ENCODE measurements around the gene CATSPERE.

CATSPERE gene

DNA sequence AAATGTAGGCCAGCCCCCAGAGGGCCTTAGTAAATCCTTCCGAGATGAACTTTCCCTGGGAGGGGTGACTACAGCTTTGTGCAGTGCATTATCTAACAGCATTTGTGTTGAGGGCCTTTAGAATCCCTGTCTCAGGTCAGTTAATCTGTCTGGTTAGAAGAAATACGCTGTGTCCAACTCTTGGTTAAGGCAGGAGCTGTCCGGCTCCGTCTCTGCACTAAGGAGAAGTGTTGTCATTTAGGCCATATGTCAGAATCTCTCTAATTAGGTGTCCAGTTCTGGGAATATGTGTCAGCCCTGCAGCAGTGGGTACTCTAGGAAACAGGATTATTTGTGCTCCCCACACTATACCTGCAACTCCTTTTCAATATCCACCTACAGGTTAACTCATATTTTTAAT is 124.8 kb downstream of the CATSPERE start:
- H3K4me3 ChIP-seq (ENCODE audit: low read depth, low read length): no peak overlapping the region
- TF ChIP-seq, protein P1, sequence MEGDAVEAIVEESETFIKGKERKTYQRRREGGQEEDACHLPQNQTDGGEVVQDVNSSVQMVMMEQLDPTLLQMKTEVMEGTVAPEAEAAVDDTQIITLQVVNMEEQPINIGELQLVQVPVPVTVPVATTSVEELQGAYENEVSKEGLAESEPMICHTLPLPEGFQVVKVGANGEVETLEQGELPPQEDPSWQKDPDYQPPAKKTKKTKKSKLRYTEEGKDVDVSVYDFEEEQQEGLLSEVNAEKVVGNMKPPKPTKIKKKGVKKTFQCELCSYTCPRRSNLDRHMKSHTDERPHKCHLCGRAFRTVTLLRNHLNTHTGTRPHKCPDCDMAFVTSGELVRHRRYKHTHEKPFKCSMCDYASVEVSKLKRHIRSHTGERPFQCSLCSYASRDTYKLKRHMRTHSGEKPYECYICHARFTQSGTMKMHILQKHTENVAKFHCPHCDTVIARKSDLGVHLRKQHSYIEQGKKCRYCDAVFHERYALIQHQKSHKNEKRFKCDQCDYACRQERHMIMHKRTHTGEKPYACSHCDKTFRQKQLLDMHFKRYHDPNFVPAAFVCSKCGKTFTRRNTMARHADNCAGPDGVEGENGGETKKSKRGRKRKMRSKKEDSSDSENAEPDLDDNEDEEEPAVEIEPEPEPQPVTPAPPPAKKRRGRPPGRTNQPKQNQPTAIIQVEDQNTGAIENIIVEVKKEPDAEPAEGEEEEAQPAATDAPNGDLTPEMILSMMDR (IDR thresholded peaks at IDR 0.05; ENCODE audit: low read depth, low read length): no peak

DNA sequence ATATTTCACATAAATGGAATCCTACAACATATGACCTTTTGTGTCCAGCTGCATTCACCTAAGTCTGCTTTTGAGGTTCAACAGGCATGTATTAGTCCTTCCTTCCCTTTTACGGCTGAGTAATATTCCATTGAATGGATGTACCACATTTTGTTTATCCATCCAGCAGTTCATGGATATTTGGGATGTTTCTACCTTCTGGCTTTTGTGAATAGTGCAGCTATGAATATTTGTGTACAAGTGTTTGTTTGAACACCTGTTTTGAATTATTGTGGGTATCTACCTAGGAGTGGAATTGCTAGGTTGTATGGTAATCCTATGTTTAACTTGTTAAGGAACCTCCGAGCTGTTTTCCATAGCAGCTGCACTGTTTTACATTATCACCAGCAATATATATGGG is 129.6 kb downstream of the CATSPERE start:
- TF ChIP-seq, protein P1 (IDR thresholded peaks at IDR 0.05; ENCODE audit: low read depth, low read length): no peak
- no peak overlapping the region for H3K4me3 ChIP-seq (ENCODE audit: low read depth, low read length)

DNA sequence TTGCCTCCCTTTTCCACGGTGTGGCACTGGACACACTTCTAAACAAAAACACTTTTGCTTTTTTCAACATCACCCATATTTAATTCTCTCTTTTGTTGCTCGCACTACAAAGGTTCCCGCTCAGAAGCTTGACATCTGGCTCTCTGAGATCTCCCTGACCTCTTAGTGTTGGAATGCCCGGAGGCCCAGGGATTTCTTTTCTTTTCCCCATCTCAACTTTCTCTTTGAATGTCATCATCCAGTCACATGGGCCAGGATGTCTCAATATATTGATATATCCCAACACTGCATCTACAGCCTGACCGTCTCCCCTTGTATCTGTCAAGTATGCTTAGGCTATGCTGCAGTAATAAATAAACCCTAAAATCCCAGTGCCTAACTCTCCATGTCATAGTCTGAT is 137.5 kb downstream of the CATSPERE start:
- TF ChIP-seq, protein P1 (IDR thresholded peaks at IDR 0.05; ENCODE audit: low read depth, low read length): no peak
- H3K4me3 ChIP-seq (ENCODE audit: low read depth, low read length): no peak overlapping the region

DNA sequence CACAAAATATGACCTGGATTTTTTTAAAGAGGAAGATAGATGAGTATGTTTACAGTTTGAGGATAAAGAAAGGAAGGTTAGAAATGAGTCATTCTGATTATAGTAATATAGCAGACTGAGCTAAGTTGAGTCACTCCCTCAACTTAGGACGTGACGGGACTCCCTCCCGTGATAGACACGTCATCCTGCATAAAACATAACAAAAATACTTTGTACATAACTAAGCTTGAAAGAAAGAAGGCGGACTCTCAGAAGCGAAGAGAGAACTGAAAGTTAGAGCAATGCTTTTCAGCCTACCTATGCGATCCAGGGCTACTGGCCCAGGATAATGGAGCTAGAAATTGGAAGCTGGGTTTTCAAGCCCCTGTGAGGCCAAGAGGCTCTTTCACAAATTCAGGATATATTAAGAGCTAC is 138.9 kb downstream of the CATSPERE start:
- peak overlapping the region; percentile 43 for H3K4me3 ChIP-seq (ENCODE audit: low read depth, low read length)
- TF ChIP-seq, protein P1 (IDR thresholded peaks at IDR 0.05; ENCODE audit: low read depth, low read length): no peak

DNA sequence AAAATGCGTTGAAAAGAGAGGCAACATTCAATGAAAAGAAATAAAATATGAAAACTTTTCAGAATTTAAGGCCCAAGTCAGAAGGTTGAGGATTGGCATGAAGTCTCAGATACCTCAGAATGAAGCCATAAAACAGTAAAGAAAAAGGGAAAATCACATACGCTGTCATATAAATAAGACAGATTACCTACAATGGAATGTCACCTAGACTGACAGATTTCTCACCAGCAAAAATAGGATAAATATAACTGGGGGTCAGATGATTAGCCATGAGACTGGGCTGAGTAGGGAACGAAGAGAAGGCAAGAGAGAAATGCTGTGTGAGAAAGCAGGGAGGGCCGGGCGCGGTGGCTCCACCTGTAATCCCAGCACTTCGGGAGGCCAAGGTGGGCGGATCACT is 140.3 kb downstream of the CATSPERE start:
- no peak overlapping the region for H3K4me3 ChIP-seq (ENCODE audit: low read depth, low read length)
- TF ChIP-seq, protein P1 (IDR thresholded peaks at IDR 0.05; ENCODE audit: low read depth, low read length): no peak

DNA sequence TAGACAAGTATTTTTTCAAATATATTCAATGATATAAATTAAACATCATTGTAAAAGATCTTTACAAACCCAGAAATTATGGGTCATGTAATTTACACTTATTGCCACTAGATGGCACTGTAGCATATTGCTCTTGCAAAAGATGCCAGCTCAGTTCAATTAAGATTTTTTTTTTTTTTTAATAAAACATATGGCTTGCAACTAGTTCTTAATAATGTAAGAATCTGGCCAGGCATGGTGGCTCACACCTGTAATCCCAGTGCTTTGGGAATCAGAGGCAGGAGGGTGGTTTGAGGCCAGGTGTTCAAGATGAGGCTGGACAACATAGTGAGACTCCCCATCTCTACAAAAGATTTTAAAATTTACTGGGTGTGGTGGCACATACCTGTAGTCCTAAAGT is 142.4 kb downstream of the CATSPERE start:
- H3K4me3 ChIP-seq (ENCODE audit: low read depth, low read length): no peak overlapping the region
- TF ChIP-seq, protein P1 (IDR thresholded peaks at IDR 0.05; ENCODE audit: low read depth, low read length): 0 out of 2 replicates have a peak, but pooled peaks have one; percentile 23

DNA sequence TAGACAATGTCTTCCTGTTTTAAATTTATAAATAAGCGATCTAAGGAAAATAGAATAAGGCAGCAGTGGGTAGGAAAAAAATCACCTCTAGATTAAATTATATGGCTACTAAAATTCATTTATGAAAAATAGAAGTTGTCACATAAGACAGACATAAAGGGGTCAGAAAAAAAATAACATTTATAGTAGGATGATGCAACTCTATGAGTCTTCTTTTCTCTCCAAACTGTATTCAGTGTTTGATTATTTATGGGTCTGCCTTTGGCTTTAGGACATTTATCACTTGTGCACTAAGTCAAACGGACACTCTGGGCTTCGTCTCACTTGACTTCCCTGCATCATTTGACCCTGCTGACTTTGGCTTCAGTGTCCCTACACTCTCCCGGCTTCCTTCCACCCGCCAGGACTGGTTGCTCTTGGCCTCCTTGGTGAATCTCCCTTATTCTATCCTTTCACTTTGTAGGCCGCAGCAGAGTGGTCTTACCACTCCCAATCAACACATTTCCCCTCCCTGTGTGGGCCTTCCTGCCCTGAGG is 144.8 kb downstream of the CATSPERE start:
- no peak overlapping the region for H3K4me3 ChIP-seq (ENCODE audit: low read depth, low read length)
- TF ChIP-seq, protein P1 (IDR thresholded peaks at IDR 0.05; ENCODE audit: low read depth, low read length): no peak

Data from WI38 (cell line).